Vagina (tissue), 2 donors: Measurements from ENCODE around the gene ZC3H15.

Source experiments
- POLR2A ChIP-seq, 2 donors: fragments of 450-650 bp; IDR thresholded peaks; one replicate each; pipeline ENCODE4 v1.6.1; 2017; ENCODE audit warnings: antibody characterized with exemption in 2 of 2, mild to moderate bottlenecking in 2 of 2, moderate library complexity in 2 of 2
- TF ChIP-seq, protein P1 (sequence below), 3 experiments: fragments of 450-650 bp in 2 of 3; fragments of 200-600 bp in 1 of 3; sonication (generic) in 1 of 3; IDR thresholded peaks; one replicate each; pipeline ENCODE4 v1.5.1; 2017 to 2019; ENCODE audit warnings: antibody characterized with exemption in 3 of 3, mild to moderate bottlenecking in 2 of 3, moderate library complexity in 2 of 3

DNA sequence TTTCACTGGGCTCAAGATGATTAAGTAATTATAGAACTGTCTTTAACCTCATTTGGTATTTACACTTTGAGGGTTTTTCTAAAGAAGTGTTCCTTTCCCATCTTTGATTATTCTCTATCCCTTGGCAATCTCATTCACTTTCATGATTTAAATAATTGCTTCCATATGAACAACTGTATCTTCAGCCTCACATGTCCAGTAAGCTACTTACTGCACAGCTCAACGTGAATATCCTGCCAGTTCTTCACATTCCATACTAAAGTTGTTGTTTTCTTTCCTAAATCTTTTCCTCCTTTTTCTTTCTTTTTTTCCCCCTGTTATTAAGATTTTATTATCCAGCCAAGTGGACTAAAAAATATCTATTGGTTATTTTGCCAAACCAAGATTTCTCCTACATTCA, 37.7 kb downstream of the ZC3H15 start:
- TF ChIP-seq, protein P1, sequence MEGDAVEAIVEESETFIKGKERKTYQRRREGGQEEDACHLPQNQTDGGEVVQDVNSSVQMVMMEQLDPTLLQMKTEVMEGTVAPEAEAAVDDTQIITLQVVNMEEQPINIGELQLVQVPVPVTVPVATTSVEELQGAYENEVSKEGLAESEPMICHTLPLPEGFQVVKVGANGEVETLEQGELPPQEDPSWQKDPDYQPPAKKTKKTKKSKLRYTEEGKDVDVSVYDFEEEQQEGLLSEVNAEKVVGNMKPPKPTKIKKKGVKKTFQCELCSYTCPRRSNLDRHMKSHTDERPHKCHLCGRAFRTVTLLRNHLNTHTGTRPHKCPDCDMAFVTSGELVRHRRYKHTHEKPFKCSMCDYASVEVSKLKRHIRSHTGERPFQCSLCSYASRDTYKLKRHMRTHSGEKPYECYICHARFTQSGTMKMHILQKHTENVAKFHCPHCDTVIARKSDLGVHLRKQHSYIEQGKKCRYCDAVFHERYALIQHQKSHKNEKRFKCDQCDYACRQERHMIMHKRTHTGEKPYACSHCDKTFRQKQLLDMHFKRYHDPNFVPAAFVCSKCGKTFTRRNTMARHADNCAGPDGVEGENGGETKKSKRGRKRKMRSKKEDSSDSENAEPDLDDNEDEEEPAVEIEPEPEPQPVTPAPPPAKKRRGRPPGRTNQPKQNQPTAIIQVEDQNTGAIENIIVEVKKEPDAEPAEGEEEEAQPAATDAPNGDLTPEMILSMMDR (IDR thresholded peaks at IDR 0.05), result no peak
- no peak for TF ChIP-seq POLR2A (IDR thresholded peaks at IDR 0.05)
